ENCODE results near the gene ZNF414. TPM values are rescaled to one million over a fixed set of nuclear protein-coding genes. Genes with fewer than 3 reads are reported as not detected.

ZNF414 gene
- total and polyA plus RNA-seq, 10 of the 15 experiments (the other 5 are each of a cell fraction or from before 2014, with no cell fraction given): 0.16 to 23.7 (median 5.3) TPM; not detected in 1

DNA sequence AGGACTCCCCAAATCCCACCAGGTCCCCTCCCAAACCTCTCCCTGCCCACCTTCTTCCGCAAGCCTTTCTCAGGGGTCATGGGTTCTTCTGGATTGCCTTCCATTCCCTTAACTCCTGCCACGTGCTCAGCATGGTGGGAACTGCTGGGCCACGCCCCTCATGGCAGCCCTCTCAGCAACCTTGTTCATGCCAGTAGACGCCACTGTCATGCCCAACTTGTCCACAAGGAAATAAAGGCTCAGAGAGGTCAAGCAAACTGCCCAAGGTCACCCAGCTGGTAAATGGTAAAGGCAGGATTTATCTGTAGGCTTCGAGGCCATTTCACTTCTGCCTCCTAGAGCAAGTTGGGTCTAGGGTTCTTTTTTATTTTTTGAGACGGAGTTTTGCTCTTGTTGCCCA, 22.4 kb downstream of the ZNF414 start:
- intact Hi-C loops (cut with micrococcal nuclease; ENCODE audit: unreplicated experiment): no loop called here
- Histone ChIP-seq H3K9me3 (replicated peaks; ENCODE audit: control insufficient read depth, insufficient read depth, low read length) (no peaks in the 10 kb centered on the region), H3K4me2 (ENCODE audit: control insufficient read depth, insufficient read depth) (no peak overlapping the region), H3K4me3 (no peak overlapping the region), H3K27ac (ENCODE audit: control insufficient read depth, insufficient read depth) (no peak overlapping the region), H3K36me3 (ENCODE audit: control insufficient read depth in 2 of 2, insufficient read depth in 2 of 2, low read length in 1 of 2) (peaks cover 20 to 22% of the 10 kb centered on the region in 2 experiments), H4K20me1 (ENCODE audit: control insufficient read depth, insufficient read depth) (no peaks in the 10 kb centered on the region; the same call in 1 of the 2 replicates), H3K79me2 (ENCODE audit: control insufficient read depth, insufficient read depth, low read length) (no peaks in the 10 kb centered on the region), H2AFZ (ENCODE audit: control insufficient read depth, low read depth, low read length) (no peak overlapping the region), H3K27me3 (replicated peaks in 1 of 2; ENCODE audit: control insufficient read depth in 2 of 2, insufficient read depth in 2 of 2, low read length in 1 of 2) (no peaks in the 10 kb centered on the region), H3K9ac (ENCODE audit: control insufficient read depth, insufficient read depth, low read length) (no peak overlapping the region), H3K4me1 (ENCODE audit: control insufficient read depth, insufficient read depth, low read length) (peaks cover 7% of the 10 kb centered on the region)
- POLR2A ChIA-PET: no interaction called here
- RAD21 ChIA-PET (ENCODE audit: unreplicated experiment): no interaction called here
- CTCF ChIA-PET: interaction anchor here (0.8 kb wide), 1 partner anchor 80 kb away, joined by 3 read pairs; no protein-coding TSS in a partner anchor
- WGBS (ENCODE audit: insufficient coverage, insufficient replicate concordance, low lambda C conversion rate, missing lambda C conversion rate): 61% methylated on average over 6 of the region's 6 CpGs
- no peak for FAIRE-seq
- no TSS peak for BruUV-seq (replicated peaks)
- SMC1A ChIA-PET (ENCODE audit: uncharacterized antibody, unreplicated experiment): no interaction called here
- DNase-seq (ENCODE audit: low read depth, low spot score): no peak
- ATAC-seq: 0 out of 3 replicates have a peak, but pooled peaks have one; percentile 21
- in situ Hi-C loops (cut with MboI): no loop called here
- TF ChIP-seq ZNF207 (IDR thresholded peaks at IDR 0.05; ENCODE audit: borderline replicate concordance) (no peak), JUND (IDR thresholded peaks at IDR 0.05; ENCODE audit: low read depth, low read length) (no peak), RB1 (IDR thresholded peaks at IDR 0.05; ENCODE audit: borderline replicate concordance) (no peak), BACH1 (IDR thresholded peaks at IDR 0.05; ENCODE audit: borderline replicate concordance) (no peak), LARP7 (IDR thresholded peaks at IDR 0.05) (no peak), TAF1 (IDR thresholded peaks at IDR 0.05; ENCODE audit: borderline replicate concordance, low read depth, low read length) (no peak), CBFB (IDR thresholded peaks at IDR 0.05; ENCODE audit: low read depth) (no peak), CREM (IDR thresholded peaks at IDR 0.05; ENCODE audit: low read depth) (no peak)
- TF ChIP-seq, protein P1, sequence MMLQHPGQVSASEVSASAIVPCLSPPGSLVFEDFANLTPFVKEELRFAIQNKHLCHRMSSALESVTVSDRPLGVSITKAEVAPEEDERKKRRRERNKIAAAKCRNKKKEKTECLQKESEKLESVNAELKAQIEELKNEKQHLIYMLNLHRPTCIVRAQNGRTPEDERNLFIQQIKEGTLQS (IDR thresholded peaks at IDR 0.05; ENCODE audit: borderline replicate concordance, extremely low read depth, low read depth, low read length): no peak

All from GM12878 (cell line).